NCI-H187 (cell line): ENCODE measurements around the gene DYNC1I1.
"Not testable (repeated sequence)": the region's sequence is repeated elsewhere in the genome, so short reads cannot be mapped to it uniquely, and the experiment has no call there.

ENCODE experiments used
- DNase-seq, 2 experiments: peaks; one replicate each; lab custom pipeline; 2025; lab: John Stamatoyannopoulos, UW

Gene DYNC1I1

DNA sequence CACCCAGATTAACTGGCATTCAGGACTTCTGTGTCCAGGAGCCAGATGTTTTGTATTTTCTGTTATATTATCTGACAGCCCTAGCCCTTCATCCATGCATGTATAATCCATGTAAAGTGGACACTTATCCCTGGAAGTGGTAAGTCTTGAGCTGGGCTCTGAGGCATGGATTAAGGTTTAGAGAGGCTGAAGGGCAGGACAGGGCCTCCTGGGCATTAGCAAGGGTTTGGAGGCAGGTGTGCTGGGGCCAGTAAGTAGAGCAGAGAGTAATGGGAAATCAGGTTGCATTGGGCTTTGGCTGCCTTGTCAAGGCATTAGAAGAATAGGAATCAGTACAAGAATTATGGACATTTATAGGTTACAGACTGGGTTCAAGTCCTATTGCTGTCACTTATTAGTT lies 138.0 kb downstream of the DYNC1I1 start:
- peak in 1 of 2 experiments; percentile 71 for DNase-seq

DNA sequence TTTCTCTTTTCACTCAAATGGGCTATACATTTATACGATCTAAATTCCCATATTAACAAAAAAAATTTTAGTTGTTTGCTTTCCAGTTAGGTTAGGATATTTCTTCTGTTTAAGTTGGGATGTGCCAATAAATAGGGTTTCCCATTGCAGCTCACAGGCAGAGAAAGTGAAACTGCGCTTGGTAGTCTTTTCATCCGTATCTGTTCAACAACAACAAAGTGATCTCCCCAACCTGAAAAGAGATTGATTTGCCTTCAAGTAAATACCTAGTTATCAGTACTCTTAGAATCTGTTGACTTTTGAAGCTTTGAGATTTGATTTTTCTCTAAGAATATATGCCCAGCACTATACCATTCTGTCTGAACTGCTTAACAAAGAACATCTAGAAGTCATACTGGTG lies 143.4 kb downstream of the DYNC1I1 start:
- no peak for DNase-seq

- peak; percentile 57 to 62 for DNase-seq
Observed at GRCh38 chr7:95916573-95917297, 144.4 kb downstream of the DYNC1I1 start.

GRCh38 chr7:95917634-95918033 lies 145.3 kb downstream of the DYNC1I1 start:
- no peak for DNase-seq

- DNase-seq = no peak
Observed at GRCh38 chr7:95919556-95919955, 147.2 kb downstream of the DYNC1I1 start.

- no peak for DNase-seq
Observed at GRCh38 chr7:95921543-95921942, 149.2 kb downstream of the DYNC1I1 start.

DNA sequence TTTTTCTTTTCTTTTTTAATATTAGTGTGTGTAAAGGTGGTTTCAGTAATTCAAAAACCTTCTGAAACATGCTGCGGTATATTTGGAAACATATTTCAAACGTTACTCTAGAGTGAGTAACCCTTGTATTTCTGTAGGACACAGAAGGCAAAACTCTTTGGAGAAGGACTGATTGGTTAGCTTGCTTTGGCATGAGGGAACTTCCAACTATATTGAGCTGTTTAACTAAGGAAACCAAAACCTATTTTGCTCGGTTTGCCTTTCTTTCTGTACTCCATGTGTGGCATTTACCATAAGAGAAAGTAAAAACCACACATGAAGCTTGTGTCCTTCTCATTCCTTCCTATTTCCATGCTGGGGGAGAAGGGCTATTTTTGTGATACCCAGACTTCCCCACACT lies 149.8 kb downstream of the DYNC1I1 start:
- no peak for DNase-seq

DNA sequence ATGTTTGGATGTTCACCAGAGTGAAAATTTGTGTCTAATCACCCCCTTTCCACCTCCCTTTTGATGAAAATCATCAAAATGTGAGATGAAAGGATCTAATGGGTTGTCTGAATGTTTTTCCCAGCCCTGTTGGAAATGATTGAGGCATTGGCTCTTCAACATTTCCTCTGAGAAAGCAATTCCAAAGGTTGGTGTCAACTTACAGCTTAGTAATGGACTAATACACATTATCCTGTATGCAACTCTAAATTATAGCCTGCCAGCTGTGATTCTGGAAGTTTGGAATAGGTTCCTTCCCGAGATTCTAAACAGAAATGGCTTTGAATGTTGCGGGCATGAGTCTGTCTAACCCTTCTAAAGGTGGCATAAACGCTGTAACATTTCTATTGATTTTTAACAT lies 152.9 kb downstream of the DYNC1I1 start:
- no peak for DNase-seq

GRCh38 chr7:95925971-95926370 lies 153.6 kb downstream of the DYNC1I1 start:
- DNase-seq = no peak

DNA sequence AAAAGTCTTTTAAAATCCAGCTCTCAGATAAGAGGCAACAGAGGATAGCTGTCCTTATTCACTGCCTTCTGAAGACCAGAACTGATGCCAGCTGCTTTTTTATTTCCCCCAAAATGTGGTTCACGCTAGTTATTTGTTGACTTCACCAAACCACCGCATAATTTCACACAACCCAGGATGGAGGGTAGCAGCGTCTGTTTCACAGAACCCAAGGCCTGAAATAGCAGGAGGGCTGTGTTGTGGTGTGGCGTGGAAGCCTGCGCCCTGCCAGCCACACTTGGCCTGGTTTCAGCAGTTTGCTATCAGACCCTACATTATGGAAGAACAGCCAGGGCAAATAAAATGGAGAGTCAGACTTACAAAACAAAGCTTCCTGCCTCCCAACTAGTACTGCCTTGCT lies 155.4 kb downstream of the DYNC1I1 start:
- DNase-seq = no peak

DNA sequence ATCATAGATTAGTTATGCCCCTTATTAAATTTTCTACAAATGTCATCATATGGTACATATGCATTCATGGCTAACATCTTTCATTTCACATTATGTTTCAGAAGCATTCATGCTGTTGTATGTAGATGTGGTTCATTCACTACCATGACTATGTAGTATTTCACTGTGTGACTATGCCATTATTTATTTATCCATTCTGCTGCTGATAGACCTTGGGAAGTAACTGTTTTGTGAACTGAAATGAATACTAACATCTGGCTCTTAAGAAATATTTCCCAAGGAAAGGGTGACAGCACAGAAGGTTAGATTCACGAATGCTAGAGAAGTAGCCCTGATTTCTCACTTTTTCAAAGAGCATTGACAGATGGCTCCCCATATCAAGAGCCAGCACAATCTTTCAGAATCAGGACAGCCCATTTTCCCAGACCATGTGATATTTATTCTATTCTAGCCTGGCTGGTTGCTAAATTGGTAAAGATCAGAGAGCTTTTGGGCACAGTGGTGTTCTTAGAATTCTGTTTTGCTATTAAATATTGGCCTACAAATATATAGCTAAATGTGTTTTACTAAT lies 157.4 kb downstream of the DYNC1I1 start:
- no peak for DNase-seq

- no peak for DNase-seq
Observed at GRCh38 chr7:95931460-95932232, 159.3 kb downstream of the DYNC1I1 start.

- peak; percentile 77 to 87 for DNase-seq
Observed at GRCh38 chr7:95933618-95934017, 161.3 kb downstream of the DYNC1I1 start.

GRCh38 chr7:95944867-95945266 lies 172.5 kb downstream of the DYNC1I1 start:
- not testable (repeated sequence) for DNase-seq

DNA sequence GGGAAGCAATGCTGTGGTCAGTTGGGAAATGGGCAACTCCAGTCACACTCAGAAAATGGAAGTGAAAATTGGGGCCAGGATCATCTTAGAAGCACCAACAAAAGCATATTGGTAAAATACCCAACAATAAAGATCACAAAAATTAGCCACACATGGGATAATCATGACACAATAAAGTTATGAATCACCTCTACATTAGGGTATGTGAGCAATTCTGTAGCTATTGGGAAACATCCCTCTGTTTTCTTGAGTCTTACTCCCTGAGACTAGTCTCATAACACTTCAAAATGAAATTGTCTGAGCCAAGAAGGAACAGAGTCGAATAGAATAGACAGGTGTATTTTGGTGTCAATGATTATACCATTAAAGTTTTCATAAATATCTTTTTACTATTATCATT lies 178.3 kb downstream of the DYNC1I1 start:
- DNase-seq = no peak

GRCh38 chr7:95951531-95951930 lies 179.2 kb downstream of the DYNC1I1 start:
- peak in 1 of 2 experiments; percentile 23 for DNase-seq

- no peak for DNase-seq
Observed at GRCh38 chr7:95951997-95952795, 179.8 kb downstream of the DYNC1I1 start.

DNA sequence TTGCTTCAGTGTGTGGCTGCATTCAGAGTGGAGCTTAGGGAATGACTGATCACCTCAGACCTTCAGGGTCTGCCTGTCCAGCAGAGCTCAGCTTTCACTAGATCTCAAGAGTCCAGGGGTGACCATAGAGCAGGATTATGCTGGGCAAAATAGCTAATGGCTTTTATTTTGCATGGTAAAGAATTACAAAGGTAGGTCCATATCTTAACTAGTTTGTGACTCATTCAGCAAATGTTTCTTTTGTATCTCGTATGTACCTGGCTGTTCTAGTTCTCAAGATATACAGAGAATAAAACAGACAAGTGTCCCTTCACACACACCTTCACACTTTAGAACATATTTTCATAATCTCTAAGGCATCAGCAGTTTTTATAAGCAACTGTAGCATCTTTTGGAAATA lies 180.5 kb downstream of the DYNC1I1 start:
- DNase-seq = no peak

DNA sequence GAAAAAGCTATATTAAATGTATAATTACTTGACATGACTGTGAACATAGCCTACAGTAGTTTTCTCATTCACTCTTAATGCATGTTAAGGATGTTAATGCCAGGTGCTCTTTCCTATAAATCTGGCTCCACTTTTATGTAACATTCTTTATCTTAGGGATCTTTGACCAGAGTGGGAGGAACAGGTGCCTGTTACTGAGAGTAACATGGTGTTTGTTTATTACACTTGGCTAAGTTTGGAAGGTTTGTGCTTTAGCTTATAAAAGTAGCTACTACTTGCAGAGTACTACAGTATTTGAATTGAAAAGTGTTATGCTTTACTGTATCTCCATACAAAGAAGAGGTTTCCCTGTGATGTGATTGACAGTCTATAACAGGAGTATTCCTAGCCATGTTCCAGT lies 183.4 kb downstream of the DYNC1I1 start:
- DNase-seq = no peak

- no peak for DNase-seq
Observed at GRCh38 chr7:95957510-95957909, 185.2 kb downstream of the DYNC1I1 start.

DNA sequence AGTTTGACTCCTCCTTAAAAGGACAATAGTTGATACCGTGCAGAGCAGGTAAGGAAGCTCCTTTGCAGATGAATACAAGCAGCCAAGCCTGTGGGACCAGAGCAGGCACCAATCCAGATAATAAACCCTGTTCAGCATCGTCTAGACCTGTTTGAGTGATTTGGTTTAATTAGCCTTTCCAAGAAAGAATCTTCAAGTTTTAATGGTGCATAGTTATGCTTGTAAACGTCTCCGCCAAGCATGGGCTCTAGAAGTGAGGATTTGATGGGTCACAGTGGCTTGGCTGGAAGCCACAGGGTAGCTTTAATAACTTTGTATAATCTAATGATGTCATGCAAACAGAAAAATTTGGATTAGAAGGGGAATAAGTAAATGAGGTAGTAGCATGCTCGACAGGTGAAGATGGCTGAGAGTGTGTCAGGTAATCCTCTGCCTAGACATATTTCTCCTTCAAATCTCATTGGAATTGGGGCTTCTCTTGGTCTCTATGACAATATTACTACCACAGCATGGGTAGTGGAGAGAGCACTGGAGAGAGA lies 188.4 kb downstream of the DYNC1I1 start:
- peak; percentile 9 to 37 for DNase-seq

- no peak for DNase-seq
Observed at GRCh38 chr7:95963446-95963990, 191.2 kb downstream of the DYNC1I1 start.
